HG03095 (cell line): ENCODE data around the gene NELL1.

Source experiments
- ATAC-seq: cut with Tn5 transposase; IDR thresholded peaks from one replicate; pipeline ENCODE4 v1.9.1; 2021; ENCODE audit warnings: moderate library complexity; ENCODE audit not compliant: unreplicated experiment

The NELL1 gene

GRCh38 chr11:21543901-21544300, 874.5 kb downstream of the NELL1 start:
- no peak for ATAC-seq

DNA sequence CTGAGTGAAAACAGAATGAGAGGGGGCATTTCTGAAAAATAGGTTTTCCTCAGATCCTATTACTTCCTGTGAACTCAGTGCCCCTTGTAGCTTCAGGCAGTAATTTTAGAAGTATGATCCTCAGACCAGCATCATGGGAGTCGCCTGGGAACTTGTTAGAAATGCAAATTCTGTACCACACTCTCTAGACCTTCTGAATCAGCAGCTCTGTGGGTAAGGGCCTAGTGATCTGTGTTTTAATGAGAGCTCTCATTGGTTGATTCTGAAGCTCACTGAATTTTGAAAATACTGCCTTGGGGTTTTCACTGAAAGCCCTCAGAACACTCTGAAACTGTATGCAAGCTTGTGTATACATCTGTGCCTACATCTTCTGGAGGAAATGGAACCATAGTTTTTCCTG, 876.3 kb downstream of the NELL1 start:
- no peak for ATAC-seq

DNA sequence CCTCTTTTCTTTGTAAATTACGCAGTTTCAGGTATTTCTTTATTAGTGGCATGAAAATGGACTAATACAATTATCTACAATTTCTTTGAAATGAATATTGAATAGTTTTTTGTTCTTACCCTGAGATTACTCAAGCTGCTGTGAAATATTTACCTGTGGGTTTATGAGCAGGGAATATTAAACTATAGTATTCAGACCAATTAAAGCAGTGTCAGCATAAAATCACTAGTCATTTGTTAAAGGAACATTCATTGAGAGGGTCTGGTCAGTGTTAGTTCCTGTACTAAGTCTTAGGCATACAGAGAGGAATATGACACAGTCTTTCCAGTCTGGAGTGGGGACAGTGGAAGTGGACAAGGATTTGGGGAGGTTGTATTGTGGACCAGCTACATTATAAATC, 877.3 kb downstream of the NELL1 start:
- ATAC-seq, result no peak

DNA sequence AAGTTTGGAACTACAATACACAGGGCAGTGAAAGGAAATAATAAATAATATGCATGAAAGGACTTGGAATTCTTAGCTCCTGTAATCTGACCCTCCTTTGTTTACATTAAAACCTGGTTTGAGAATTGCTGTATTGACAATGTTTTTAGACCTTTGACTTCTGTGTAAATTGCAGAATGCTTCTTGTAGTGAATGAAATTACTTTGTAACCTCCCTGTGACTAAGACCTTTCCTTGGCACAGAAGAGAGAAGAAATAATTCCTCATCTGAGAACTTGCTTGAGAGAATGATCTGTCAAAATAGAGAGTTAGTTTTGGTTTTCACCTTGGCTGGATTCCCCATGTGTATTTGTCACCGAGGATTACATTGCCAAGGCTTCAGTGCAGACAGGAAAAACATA, 883.5 kb downstream of the NELL1 start:
- no peak for ATAC-seq

- ATAC-seq, result no peak
Measured at GRCh38 chr11:21553795-21554194, 884.4 kb downstream of the NELL1 start.

DNA sequence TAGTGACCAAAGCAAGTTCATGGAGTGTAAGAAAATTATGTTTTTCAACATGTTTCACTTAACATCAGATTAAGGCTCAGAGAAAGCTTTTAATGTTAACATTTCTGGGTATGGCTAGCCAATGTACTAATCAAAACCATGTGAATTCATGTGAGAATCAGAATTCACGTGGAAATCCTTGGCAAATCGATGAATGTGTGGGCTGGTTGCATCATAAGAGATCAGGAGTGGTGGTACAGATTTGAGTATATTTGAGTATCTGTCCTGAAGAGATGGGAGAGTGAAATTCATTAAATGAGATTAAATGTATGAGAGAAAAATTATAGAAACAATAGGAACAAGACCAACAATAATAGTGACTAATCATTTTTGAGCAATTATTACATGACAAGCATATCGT, 884.9 kb downstream of the NELL1 start:
- no peak for ATAC-seq

DNA sequence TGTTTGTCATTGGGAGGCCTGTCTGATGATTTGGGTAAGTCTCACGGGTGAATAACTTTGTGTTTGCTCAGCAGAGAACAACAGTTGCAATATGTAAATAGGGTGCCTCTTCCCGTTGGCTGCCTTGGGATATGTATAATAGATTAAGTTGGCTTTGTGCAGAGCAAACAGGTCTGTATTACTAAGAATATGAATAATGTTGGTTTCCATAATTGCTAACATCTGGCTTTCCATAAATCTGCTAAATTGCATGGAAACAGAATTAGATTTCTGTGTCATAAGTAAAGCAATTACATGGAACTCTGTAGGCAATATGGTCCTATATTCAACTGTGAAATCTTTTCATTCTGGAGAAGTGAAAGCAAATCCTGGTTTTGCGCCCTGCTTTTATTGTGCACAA, 887.5 kb downstream of the NELL1 start:
- no peak for ATAC-seq

DNA sequence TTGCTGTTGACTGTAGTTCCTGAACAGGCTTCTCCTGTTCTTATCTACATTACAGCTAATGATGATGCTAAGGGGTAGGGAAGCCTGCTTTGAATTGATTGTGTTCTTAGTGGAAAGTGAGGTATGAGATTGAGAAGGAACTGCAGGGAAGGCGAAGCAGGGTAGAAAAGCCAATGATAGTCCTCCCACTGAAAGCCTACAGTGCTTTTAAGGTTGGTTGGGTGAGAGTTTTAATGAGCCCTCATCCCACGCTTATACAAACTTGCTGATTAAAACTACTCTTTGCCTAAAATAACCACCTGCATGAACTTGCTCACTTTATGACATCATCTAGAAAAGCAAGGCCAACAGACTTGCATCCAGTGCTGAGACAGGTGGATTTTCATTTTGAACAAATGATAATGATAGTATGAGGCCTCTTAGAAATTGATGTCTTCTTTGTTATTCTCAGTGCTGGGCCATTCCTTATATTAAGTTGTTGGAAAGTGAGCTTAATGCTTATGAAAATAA, 891.1 kb downstream of the NELL1 start:
- ATAC-seq, result no peak

DNA sequence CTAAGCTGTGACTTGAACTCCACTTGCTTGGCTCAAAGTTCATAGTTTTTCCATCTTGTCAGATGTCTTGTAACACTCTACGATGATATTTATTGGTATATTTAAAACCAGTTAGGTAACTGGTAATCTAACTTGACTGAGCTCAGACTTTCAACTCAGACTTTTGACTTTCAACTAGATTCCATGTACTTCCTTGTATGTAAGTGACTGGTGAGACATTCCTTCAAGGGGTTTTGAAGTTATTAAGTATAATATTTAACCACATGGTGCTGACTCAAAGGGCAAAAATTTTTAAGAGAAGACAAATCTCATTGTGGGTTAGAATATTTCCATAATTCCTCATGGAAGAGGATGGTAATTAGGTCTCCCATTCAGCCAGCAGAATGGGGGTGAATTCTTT, 892.2 kb downstream of the NELL1 start:
- ATAC-seq, result no peak

- ATAC-seq, result no peak
Measured at GRCh38 chr11:21564095-21564494, 894.7 kb downstream of the NELL1 start.

GRCh38 chr11:21564833-21565682, 895.7 kb downstream of the NELL1 start:
- ATAC-seq, result no peak

- ATAC-seq, result no peak
Measured at GRCh38 chr11:21566521-21567117, 897.2 kb downstream of the NELL1 start.

GRCh38 chr11:21567645-21568290, 898.4 kb downstream of the NELL1 start:
- no peak for ATAC-seq

GRCh38 chr11:21572210-21572609, 902.8 kb downstream of the NELL1 start:
- no peak for ATAC-seq

- no peak for ATAC-seq
Measured at GRCh38 chr11:21582791-21583190, 913.4 kb downstream of the NELL1 start.

GRCh38 chr11:21588754-21589153, 919.4 kb downstream of the NELL1 start:
- ATAC-seq, result no peak

DNA sequence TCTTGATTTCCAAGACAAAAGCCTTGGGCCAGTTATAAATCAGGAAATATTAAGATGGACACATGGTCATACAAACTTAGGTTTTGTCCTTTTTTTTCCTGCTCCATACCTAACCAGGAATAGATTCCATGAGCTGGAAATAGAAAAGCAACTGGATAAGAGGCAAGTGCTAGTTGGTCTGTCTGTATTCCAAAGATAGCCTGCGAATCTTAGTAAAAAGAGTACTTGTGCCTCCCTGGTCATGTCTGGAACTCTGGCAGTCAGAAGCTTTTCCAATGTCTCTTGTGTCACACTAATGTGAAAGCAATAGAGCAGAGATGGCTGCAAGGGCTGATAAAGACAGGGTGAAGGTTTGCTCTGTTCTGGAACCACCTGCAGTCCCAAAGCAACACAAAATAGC, 933.3 kb downstream of the NELL1 start:
- no peak for ATAC-seq

- ATAC-seq, result no peak
Measured at GRCh38 chr11:21603886-21604285, 934.5 kb downstream of the NELL1 start.

- no peak for ATAC-seq
Measured at GRCh38 chr11:21604564-21604963, 935.2 kb downstream of the NELL1 start.

DNA sequence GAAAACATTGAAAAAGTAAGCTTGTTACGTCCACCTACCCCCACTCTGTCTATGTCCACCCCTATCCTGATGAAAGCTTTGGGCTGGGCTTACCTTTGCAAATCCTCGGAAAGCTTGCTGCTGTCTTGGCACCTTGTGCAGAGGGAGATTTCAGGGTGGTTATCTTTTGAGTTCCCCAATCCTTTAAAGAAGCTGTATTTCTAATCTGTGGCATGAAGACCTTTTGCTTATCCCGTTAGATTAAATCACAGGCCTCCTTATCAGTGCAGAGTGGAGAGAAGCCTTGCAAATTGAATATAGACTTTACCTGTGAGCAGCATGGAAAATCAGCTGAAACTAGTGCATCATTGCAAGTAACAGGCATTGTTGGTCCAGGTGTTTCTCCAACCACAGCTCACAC, 942.9 kb downstream of the NELL1 start:
- ATAC-seq, result no peak

- ATAC-seq, result no peak
Measured at GRCh38 chr11:21614961-21615360, 945.6 kb downstream of the NELL1 start.

- ATAC-seq, result no peak
Measured at GRCh38 chr11:21615955-21616371, 946.6 kb downstream of the NELL1 start.
